Body of pancreas (tissue), 4 donors: Measurements from ENCODE around the gene MAST4.

Source experiments
- POLR2A ChIP-seq, 3 donors: fragments of 450-650 bp; IDR thresholded peaks; one replicate each; pipeline ENCODE4 v1.6.1; 2016; ENCODE audit warnings: antibody characterized with exemption in 3 of 3, mild to moderate bottlenecking in 2 of 3
- TF ChIP-seq, protein P1 (sequence below), 7 experiments: fragments of 450-650 bp in 4 of 7; fragments of 200-600 bp in 3 of 7; sonication (generic) in 3 of 7; IDR thresholded peaks; one replicate each; pipeline ENCODE4 v1.5.1; 2016 to 2019; ENCODE audit warnings: antibody characterized with exemption in 7 of 7

DNA sequence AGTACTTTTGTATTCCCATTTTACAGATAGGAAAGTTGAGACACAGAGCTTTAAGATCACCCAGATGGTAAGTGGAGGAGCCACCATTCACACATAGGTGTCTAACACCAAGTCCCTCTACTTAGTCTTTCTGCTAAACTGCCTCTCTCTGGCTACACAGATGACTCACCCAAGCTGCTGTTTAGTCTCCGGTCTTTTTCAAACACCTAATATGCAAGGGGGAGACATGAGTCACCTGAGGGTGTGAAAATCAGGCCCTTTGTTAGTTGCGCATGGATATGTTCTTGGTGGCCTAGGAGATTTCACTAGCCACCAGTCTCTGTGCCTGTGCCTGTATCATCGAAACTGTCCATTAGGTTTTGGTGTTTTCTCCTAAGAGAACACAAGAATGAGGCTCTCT is 117.8 kb downstream of the MAST4 start:
- TF ChIP-seq, protein P1, sequence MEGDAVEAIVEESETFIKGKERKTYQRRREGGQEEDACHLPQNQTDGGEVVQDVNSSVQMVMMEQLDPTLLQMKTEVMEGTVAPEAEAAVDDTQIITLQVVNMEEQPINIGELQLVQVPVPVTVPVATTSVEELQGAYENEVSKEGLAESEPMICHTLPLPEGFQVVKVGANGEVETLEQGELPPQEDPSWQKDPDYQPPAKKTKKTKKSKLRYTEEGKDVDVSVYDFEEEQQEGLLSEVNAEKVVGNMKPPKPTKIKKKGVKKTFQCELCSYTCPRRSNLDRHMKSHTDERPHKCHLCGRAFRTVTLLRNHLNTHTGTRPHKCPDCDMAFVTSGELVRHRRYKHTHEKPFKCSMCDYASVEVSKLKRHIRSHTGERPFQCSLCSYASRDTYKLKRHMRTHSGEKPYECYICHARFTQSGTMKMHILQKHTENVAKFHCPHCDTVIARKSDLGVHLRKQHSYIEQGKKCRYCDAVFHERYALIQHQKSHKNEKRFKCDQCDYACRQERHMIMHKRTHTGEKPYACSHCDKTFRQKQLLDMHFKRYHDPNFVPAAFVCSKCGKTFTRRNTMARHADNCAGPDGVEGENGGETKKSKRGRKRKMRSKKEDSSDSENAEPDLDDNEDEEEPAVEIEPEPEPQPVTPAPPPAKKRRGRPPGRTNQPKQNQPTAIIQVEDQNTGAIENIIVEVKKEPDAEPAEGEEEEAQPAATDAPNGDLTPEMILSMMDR (IDR thresholded peaks at IDR 0.05): no peak
- no peak for TF ChIP-seq POLR2A (IDR thresholded peaks at IDR 0.05)
